D721Med (cell line): ENCODE measurements around the gene C2orf81.

Experiments used
- DNase-seq: peaks from one replicate; pipeline ENCODE4 v3.0.0; 2011; ENCODE audit warnings: low spot score; ENCODE audit not compliant: insufficient read length
- FAIRE-seq: peaks from 2 replicates; lab custom pipeline; 2011; peaks lifted over from hg19 to GRCh38; lab: Jason Lieb, UNC
- TF ChIP-seq, protein P1 (sequence below): IDR thresholded peaks from 2 replicates; pipeline ENCODE4 v1.5.1; 2012; ENCODE audit warnings: mild to moderate bottlenecking, control low read depth; ENCODE audit not compliant: insufficient read depth; ENCODE audit errors: missing control alignments

C2orf81 gene

DNA sequence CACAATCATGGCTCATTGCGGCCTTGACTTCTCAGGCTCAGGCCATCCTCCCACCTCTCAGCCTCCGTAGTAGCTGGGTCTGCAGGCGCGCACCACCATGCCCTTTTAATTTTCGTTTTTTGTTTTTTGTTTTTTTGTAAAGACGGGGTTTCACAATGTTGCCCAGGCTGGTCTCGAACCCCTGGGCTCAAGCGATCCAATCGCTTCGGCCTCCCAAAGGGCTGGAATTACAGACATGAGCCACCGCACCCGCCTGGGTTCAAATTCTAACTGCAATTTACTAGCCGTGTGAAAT, 29.0 kb downstream of the C2orf81 start:
- TF ChIP-seq, protein P1, sequence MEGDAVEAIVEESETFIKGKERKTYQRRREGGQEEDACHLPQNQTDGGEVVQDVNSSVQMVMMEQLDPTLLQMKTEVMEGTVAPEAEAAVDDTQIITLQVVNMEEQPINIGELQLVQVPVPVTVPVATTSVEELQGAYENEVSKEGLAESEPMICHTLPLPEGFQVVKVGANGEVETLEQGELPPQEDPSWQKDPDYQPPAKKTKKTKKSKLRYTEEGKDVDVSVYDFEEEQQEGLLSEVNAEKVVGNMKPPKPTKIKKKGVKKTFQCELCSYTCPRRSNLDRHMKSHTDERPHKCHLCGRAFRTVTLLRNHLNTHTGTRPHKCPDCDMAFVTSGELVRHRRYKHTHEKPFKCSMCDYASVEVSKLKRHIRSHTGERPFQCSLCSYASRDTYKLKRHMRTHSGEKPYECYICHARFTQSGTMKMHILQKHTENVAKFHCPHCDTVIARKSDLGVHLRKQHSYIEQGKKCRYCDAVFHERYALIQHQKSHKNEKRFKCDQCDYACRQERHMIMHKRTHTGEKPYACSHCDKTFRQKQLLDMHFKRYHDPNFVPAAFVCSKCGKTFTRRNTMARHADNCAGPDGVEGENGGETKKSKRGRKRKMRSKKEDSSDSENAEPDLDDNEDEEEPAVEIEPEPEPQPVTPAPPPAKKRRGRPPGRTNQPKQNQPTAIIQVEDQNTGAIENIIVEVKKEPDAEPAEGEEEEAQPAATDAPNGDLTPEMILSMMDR, result no peak
- DNase-seq (no peak), FAIRE-seq (no peak)

DNA sequence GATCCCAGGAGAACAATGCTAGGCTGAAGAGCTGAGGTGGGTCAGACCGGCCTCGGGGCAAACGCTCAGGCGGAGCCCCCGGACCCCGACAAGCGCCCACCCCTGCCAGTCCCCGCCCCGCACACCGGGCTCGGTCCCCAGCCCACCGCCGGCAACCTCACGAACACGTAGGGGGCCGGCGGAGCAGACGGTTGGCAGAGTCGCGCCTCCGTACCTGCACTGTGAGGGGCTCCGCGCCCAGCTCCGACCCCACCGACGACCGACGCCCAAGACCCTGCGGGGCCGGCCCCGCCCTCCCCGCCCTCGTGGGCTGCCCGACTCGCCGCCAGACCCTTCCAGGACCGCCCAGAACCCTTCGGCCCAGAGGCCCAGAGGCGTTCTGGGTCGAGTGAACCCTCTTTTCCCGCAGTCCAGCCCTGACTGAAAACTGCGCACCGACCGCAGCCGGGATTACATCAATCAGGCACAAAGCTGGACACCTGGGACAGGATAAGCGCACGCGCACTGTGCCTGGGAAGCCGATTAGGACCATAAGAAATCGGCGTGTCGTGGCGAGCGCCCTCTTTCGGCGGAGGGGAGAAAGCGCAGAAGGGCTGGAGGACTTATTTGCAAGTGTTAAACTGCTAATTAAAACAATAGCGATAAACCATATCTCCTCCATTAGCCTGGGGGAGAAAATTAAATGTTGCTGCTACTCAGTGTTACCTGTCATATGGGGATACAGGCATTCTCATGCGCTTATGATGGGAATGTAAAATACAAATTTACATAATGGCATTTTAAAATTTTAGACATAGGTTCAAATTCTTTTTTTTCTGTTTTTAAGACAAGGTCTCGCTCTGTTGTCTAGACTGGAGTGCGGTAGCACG, 29.6 kb downstream of the C2orf81 start:
- TF ChIP-seq, protein P1, result peak; percentile 99
- FAIRE-seq (peak; percentile 21), DNase-seq (peak; percentile 70)

DNA sequence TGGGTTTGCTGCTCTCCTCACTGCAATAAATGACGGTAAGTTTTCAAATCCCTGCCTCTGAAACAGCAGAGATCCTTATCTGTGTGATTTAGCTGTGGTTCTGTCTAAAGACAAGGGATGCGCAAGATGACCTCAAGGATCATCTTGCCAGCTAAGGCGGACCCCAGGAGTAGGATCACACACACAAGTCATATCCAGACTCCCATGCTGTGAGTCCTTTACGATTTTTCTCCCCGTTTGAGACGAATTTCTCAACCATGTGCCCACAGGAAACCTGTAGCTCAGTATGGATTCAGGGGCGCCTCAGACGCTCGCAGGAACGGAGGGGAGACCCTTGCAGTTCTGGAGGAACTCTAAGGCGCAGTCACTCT, 30.2 kb downstream of the C2orf81 start:
- TF ChIP-seq, protein P1, result no peak
- DNase-seq (no peak), FAIRE-seq (no peak)

DNA sequence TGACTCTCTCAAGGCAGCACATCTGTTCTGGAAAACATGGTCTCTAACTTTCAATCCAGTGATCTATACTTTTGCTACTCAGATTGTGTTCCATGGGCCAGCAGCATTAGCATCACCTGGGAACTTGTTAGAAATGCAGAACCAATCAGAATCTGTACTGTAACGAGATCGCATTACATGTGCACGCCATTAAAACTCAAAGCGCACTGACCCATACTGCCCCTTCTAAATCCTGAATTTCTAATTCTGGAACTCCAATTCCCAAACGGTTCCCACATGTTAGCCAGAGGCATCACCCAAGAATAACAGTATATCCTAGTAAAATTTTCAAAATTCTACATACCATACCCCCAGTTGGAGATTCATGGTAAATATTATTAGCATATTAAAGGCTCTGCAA, 30.8 kb downstream of the C2orf81 start:
- TF ChIP-seq, protein P1, result no peak
- FAIRE-seq (no peak), DNase-seq (no peak)

DNA sequence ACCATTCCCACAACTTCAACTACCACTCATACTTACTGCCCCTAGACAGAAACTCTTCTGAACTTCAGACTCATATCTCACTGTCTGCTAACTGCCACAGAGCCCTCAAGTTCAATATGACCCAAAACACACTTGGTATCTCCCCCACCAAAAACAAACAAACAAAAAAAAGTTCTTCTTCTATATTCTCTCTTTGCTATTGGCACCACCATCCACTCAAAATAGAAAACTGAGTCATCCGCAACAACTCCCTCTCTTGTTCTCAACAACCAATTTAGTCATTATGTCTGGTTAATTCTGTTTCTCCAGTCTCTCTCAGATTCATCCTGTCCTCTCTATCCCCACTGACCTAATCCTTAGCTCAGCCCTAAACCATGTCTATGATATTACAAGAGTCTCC, 34.1 kb downstream of the C2orf81 start:
- DNase-seq, result no peak
- no peak for FAIRE-seq
- TF ChIP-seq, protein P1, result no peak

DNA sequence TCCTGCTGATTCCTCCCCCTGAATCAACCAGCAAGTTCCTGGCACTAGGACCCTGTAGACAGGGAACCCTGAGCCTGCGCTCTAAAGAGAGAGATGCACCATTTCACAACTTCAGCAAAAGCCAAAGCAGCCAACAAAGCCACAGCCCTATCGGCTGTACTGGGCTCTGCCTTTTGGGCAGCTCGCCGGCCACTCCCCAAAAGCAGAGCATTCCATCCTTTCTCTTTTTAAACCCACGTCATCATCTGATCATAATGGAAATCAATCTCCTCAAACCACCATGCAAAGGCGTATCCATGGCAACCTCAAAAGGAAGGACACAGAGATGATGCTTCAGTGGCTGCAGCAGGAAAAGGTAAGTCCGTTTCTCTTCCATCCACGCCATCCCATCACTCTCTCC, 36.0 kb downstream of the C2orf81 start:
- TF ChIP-seq, protein P1, result no peak
- DNase-seq, result no peak
- FAIRE-seq, result no peak

DNA sequence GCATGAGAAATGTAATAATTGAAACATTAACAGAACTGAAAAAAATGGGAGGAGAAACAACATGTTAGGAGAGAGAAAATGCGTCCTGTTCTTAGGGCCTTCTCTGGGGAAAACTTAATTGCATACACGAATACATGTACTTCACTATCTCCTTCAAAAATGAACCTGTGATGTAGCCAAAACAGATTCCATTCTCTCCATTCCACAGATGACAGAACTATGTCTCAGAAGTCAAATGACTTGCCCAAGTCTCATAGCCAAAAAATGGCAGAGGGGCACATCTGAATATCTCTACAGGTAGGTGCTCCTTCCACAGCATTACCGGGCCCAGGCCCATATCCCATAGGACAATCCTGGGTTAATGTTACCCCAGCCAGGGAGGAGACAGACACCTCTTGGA, 37.4 kb downstream of the C2orf81 start:
- DNase-seq (no peak), FAIRE-seq (no peak)
- TF ChIP-seq, protein P1, result no peak
